HCT116 (cell line): Measurements from ENCODE around the gene OSCAR. TPM values are rescaled to one million over a fixed set of nuclear protein-coding genes. Genes with fewer than 3 reads are reported as not detected.

ENCODE experiments used
- ATAC-seq: fragments of 200-7000 bp; cut with Tn5 transposase; 2 replicates; pipeline ENCODE4 v1.9.1; 2020; ENCODE audit warnings: mild to moderate bottlenecking, moderate library complexity
- BruUV-seq: library from RNA; stranded (reverse); fragments of 400-500 nt; replicated peaks from 2 replicates; lab custom pipeline; 2021; lab: Mats Ljungman, UMichigan
- CTCF ChIA-PET: fragments of 300-600 bp; sonication (Branson Sonifier 250); formaldehyde crosslinking; loops from one replicate; lab custom pipeline; 2021; ENCODE audit warnings: antibody characterized with exemption; lab: Charles Lee
- POLR2A ChIA-PET: fragments of 300-600, 350-600 bp; sonication (Branson Sonifier 250); formaldehyde crosslinking; loops from one replicate; lab custom pipeline; 2021; ENCODE audit warnings: antibody characterized with exemption; lab: Charles Lee
- RAD21 ChIA-PET, 2 experiments: fragments of 300-600 bp; sonication (Branson Sonifier 250); formaldehyde crosslinking; loops; one replicate each; lab custom pipeline; 2023; ENCODE audit warnings: low total read pairs in 2 of 2; ENCODE audit not compliant: uncharacterized antibody in 2 of 2, unreplicated experiment in 2 of 2, low non-redundant PET in 1 of 2; lab: Charles Lee
- DNase-seq: peaks from one replicate; pipeline ENCODE4 v3.0.0-alpha.2; 2010; ENCODE audit warnings: low read depth, low spot score
- H2AFZ ChIP-seq: fragments of 200-600 bp; shearing (Covaris generic), sonication (generic); 2 replicates; pipeline ENCODE4 v1.6.1; 2017; ENCODE audit warnings: low read depth, mixed run types, mixed read lengths, antibody characterized with exemption, low read length; ENCODE audit not compliant: poor library complexity, severe bottlenecking
- H3K27ac ChIP-seq: 2 replicates; pipeline ENCODE4 v1.5.1; 2012; ENCODE audit warnings: low read depth, low read length
- H3K27me3 ChIP-seq: fragments of 200-600 bp; sonication (generic); 2 replicates; pipeline ENCODE4 v1.6.1; 2016; ENCODE audit warnings: mixed run types, low read length, mixed read lengths; ENCODE audit not compliant: insufficient read depth
- H3K36me3 ChIP-seq, 2 experiments: fragments of 200-500 bp in 1 of 2; fragments of 200-600 bp in 1 of 2; sonication (Bioruptor generic) in 1 of 2; sonication (generic) in 1 of 2; 2 replicates each; pipeline versions ENCODE4 v1.5.1 to v1.6.1; 2014 to 2016; ENCODE audit warnings: low read length in 2 of 2, inconsistent platforms in 1 of 2, mixed read lengths in 1 of 2, mixed run types in 1 of 2; ENCODE audit not compliant: insufficient read depth in 2 of 2, control insufficient read depth in 1 of 2
- H3K4me1 ChIP-seq, 2 experiments: fragments of 200-600 bp in 1 of 2; sonication (generic) in 1 of 2; 2 replicates each; pipeline versions ENCODE4 v1.5.1 to v1.6.1; 2012 to 2017; ENCODE audit warnings: low read length in 2 of 2, inconsistent platforms in 1 of 2, mild to moderate bottlenecking in 1 of 2, mixed read lengths in 1 of 2, mixed run types in 1 of 2, moderate library complexity in 1 of 2; ENCODE audit not compliant: insufficient read depth in 2 of 2, control insufficient read depth in 1 of 2
- H3K4me2 ChIP-seq: fragments of 200-600 bp; sonication (generic); 2 replicates; pipeline ENCODE4 v1.6.1; 2017; ENCODE audit warnings: mixed run types, low read length, mixed read lengths
- H3K4me3 ChIP-seq, 2 experiments: fragments of 200-600 bp in 1 of 2; sonication (generic) in 1 of 2; replicated peaks in 1 of 2; 2 replicates each; pipeline ENCODE4 v1.5.1; 2011 to 2016; ENCODE audit warnings: low read length in 2 of 2, control low read depth in 1 of 2, low read depth in 1 of 2, mild to moderate bottlenecking in 1 of 2, mixed read lengths in 1 of 2, mixed run types in 1 of 2
- H3K79me2 ChIP-seq: fragments of 200-600 bp; sonication (generic); 2 replicates; pipeline ENCODE4 v1.6.1; 2017; ENCODE audit warnings: mild to moderate bottlenecking, mixed run types, low read length, moderate library complexity, mixed read lengths; ENCODE audit not compliant: insufficient read depth
- H3K9ac ChIP-seq: fragments of 200-600 bp; sonication (generic); 2 replicates; pipeline ENCODE4 v1.6.1; 2016; ENCODE audit warnings: low read length, mixed read lengths
- H3K9me2 ChIP-seq: fragments of 200-600 bp; sonication (generic), shearing (Covaris generic); 2 replicates; pipeline ENCODE4 v1.6.1; 2017; ENCODE audit warnings: mixed run types, mild to moderate bottlenecking, moderate library complexity; ENCODE audit not compliant: insufficient read depth
- H3K9me3 ChIP-seq, 2 experiments: fragments of 200-500 bp in 1 of 2; fragments of 200-600 bp in 1 of 2; sonication (Bioruptor generic) in 1 of 2; sonication (generic) in 1 of 2; 2 replicates each; pipeline ENCODE4 v1.6.1; 2014 to 2017; ENCODE audit warnings: low read length in 2 of 2, mixed read lengths in 2 of 2, inconsistent platforms in 1 of 2, low read depth in 1 of 2, mild to moderate bottlenecking in 1 of 2, mixed run types in 1 of 2, moderate library complexity in 1 of 2; ENCODE audit not compliant: control insufficient read depth in 1 of 2, insufficient read depth in 1 of 2
- H4K20me1 ChIP-seq: fragments of 200-600 bp; sonication (generic), shearing (Covaris generic); 2 replicates; pipeline ENCODE4 v1.6.1; 2017; ENCODE audit warnings: mixed run types, mild to moderate bottlenecking, moderate library complexity; ENCODE audit not compliant: insufficient read depth
- EGR1 ChIP-seq: IDR thresholded peaks from 2 replicates; pipeline ENCODE4 v1.6.1; 2012; ENCODE audit warnings: low read depth
- ELF1 ChIP-seq: IDR thresholded peaks from 2 replicates; pipeline ENCODE4 v1.6.1; 2012; ENCODE audit warnings: low read depth, borderline replicate concordance
- FOSL1 ChIP-seq: IDR thresholded peaks from 2 replicates; pipeline ENCODE4 v1.6.1; 2012; ENCODE audit warnings: low read depth
- JUND ChIP-seq: IDR thresholded peaks from 2 replicates; pipeline ENCODE4 v1.6.1; 2012
- POLR2A ChIP-seq: IDR thresholded peaks from 2 replicates; pipeline ENCODE4 v1.7.0; 2011; ENCODE audit warnings: borderline replicate concordance; ENCODE audit not compliant: insufficient read depth, insufficient read length; ENCODE audit errors: extremely low read depth
- RAD21 ChIP-seq: IDR thresholded peaks from 2 replicates; pipeline ENCODE4 v1.6.1; 2012; ENCODE audit warnings: low read depth, mild to moderate bottlenecking
- SIN3A ChIP-seq: IDR thresholded peaks from 2 replicates; pipeline ENCODE4 v1.6.1; 2012; ENCODE audit warnings: low read depth
- YY1 ChIP-seq: IDR thresholded peaks from 2 replicates; pipeline ENCODE4 v1.6.1; 2011; ENCODE audit warnings: low read length, low read depth, moderate library complexity, mild to moderate bottlenecking; ENCODE audit not compliant: insufficient replicate concordance; ENCODE audit errors: extremely low read depth
- intact Hi-C: fragments of 100-400 bp; cut with micrococcal nuclease; formaldehyde crosslinking; loops from 2 replicates; pipeline ENCODE4 v1.10.0; 2022
- total RNA-seq: library from RNA; stranded (reverse); gene quantifications from one replicate; pipeline ENCODE4 v1.2.1, GENCODE V29; 2021; ENCODE audit not compliant: unreplicated experiment
- TF ChIP-seq, protein P1 (sequence below): IDR thresholded peaks from 2 replicates; pipeline ENCODE4 v1.6.1; 2012

Gene OSCAR
- total RNA-seq, 1 experiment from 2014 or later, result 0.59 TPM

DNA sequence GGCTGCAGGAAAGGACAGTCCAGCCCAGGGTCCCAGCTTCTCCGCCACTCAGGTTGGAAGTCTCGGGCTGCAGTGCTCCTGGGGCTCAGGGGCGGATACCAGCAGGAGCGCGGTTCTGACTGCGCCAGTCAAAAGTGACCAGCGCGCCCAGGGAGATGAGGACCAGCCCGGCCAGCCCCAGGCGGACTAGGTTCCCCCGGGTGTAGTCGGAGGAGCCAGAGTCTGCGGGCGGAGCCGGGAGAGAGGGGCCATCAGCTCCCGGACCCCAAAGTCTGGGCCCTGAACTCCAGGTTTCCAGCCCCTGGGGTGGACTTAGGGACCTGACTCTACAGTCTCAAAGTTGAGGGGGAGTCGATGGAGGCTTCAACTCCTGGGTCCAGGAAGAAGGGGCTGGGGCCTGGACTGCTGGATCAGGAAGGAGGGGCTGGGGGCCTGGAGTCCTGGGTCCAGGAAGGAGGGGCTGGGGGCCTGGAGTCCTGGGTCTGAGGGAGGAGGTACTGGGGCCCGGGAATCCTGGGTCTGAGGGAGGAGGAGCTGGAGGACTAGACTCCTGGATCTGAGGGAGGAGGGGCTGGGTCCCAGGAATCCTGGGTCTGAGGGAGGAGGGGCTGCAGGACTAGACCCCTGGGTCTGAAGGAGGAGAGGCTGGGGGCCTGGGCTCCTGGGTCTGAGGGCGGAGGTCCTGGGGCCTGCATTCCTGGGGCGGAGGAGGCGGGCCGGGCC, 5.3 kb downstream of the OSCAR start (continued):
- TF ChIP-seq YY1 (no peak), FOSL1 (no peak), EGR1 (no peak), ELF1 (no peak)
- TF ChIP-seq, protein P1, sequence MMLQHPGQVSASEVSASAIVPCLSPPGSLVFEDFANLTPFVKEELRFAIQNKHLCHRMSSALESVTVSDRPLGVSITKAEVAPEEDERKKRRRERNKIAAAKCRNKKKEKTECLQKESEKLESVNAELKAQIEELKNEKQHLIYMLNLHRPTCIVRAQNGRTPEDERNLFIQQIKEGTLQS, result no peak

DNA sequence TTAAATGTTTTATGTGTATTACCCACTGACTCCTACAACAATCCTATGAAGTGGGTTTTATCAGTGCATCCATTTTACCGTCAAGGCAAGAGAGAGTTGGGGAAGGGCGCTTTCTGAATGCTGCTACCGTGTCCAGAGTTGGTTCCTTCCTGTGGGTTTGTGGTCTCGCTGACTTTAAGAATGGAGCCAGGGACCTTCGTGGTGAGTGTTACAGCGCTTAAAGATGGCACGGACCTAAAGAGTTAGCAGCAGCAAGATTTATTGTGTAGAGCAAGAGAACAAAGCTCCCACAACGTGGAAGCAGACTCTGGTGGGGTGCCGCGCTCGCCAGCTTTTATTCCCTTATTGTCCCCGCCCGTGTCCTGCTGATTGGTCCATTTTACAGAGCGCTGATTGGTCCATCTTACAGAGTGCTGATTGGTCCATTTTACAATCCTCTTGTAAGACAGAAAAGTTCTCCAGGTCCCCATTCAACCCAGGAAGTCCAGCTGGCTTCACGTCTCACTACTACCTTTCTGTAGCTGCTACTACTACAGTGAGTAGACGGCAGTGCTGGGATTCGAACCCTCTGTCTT, 6.1 kb downstream of the OSCAR start:
- Histone ChIP-seq H4K20me1 (no peaks in the 10 kb centered on the region), H3K27me3 (no peaks in the 10 kb centered on the region), H3K9me2 (no peaks in the 10 kb centered on the region), H3K9me3 (no peaks in the 10 kb centered on the region), H3K4me2 (no peak overlapping the region), H3K9ac (no peak overlapping the region), H3K36me3 (no peaks in the 10 kb centered on the region), H3K4me3 (no peak overlapping the region), H3K27ac (no peak overlapping the region), H3K79me2 (no peaks in the 10 kb centered on the region), H2AFZ (no peak overlapping the region)
- intact Hi-C loops, result loop anchor here (10.0 kb wide), 1 partner anchor 290 kb away; no protein-coding TSS in a partner anchor
- ATAC-seq, result no peak
- BruUV-seq, result no TSS peak
- RAD21 ChIA-PET, result no interaction called here
- TF ChIP-seq SIN3A (no peak), RAD21 (no peak), JUND (no peak), POLR2A (no peak)
- TF ChIP-seq, protein P1, result no peak
- TF ChIP-seq, all 23 proteins: peak for 0
- no peak for DNase-seq
- ChIA-PET CTCF (no interaction called here), POLR2A (no interaction called here)
- peaks cover 7 to 20% of the 10 kb centered on the region in 2 experiments; a peak in 3 of 4 replicates for H3K4me1 ChIP-seq
